SH-SY5Y (cell line): ENCODE data around the gene CRYBA2.

Source experiments
- GATA2 ChIP-seq: IDR thresholded peaks from 2 replicates; pipeline ENCODE4 v1.6.1; 2011; ENCODE audit warnings: mild to moderate bottlenecking, low read depth, low read length
- GATA3 ChIP-seq: IDR thresholded peaks from 2 replicates; pipeline ENCODE4 v1.6.1; 2011; ENCODE audit warnings: low read depth, mild to moderate bottlenecking, low read length, moderate library complexity

Gene CRYBA2

DNA sequence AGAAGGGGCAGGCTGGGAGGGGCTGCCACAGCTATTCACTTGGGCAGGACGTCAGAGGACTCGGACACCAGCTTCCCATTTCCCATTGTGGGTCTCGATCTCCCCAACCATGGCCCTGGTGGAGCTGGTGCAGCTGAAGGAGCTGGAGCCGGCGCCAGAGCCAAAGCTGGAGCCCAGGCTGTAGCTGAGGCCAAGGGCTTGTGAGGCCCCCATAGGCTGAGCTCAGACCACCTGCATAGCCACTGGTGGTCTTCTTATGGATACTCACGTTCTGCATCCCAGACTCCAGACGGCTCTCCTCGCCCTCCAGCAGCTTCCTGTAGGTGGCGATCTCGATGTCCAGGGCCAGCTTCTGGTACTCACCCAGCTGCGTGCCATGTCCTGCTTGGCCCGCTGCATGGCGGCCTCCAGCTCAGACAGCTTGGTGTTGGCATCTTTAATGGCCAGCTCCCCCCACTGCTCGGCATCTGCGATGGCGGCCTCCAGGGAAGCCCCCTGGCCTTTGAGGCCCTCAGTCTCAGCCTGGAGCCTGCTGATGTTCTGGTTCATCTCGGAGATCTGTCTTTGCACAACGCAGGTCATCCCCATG lies 39.8 kb downstream of the CRYBA2 start:
- TF ChIP-seq GATA3, result no peak
- no peak for TF ChIP-seq GATA2

DNA sequence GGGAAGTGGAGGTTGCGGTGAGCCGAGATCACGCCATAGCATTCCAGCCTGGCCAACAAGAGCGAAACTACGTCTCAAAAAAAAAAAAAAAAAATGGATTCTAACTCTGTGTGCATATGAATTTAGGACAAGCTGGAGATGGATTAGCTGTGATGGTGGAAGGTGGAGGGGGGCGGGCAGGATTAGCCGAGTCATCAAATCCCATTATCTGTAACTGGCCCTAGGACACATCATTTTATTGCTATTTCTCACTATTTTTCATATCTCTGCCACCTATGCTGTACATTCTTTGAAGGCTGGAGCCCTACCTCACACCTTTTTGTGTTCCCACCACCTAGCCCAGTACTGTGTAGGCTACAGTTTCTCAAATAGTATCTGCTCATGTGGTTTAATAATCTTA lies 41.1 kb downstream of the CRYBA2 start:
- TF ChIP-seq GATA2 (no peak), GATA3 (no peak)

DNA sequence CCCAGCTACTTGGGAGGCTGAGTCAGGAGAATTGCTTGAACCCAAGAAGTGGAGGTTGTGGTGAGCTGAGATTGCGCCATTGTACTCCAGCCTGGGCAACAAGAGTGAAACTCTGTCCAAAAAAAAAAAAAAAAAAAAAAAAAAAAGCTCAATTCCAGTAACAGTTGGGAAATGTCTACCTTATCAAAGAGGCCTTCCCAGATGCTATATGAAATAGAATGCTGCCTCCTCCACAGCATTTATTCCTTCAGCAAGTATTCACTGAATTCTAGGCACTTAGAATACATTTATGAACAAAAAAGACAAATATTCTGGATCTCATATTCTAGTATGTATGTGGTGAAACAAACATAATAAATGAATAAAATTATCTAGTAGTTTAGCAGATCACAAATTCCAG lies 46.6 kb downstream of the CRYBA2 start:
- TF ChIP-seq GATA3, result no peak
- no peak for TF ChIP-seq GATA2

DNA sequence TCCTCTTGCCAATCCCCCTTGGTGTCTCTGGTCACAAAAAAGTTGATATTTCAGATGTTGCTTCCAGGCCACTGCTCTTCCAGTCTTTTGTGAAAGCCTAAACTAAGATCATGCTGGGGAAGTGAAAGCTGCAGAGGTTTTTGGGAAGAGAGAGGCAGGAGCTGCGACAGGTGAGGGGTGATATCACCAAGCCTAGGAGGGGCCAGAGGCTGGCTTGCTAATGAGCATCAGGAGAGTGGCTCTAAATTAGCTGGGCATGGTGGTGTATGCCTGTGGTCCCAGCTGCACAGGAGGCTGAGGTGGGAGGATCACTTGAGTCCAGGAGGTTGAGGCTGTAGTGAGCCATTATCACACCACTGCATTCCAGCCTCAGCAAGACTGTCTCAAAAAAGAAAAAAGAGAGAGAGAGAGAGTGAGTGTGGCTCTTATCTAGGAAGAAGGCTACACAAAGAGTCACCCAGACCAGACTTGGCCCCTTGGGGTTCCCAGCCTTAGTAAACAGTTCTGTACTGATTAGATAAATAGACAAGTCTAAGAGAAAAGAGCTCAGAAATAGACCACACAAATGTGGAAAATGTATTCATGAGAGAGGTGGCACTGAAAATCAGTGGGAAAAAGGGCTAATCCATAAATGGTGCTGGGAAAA lies 48.3 kb downstream of the CRYBA2 start:
- TF ChIP-seq GATA2, result no peak
- TF ChIP-seq GATA3, result no peak
